ENCODE results near the gene FBXW5. TPM values are rescaled to one million over a fixed set of nuclear protein-coding genes. Genes with fewer than 3 reads are reported as not detected.

The FBXW5 gene
- total RNA-seq, 1 experiment from 2014 or later, result 66.8 TPM

GRCh38 chr9:136969150-136969549, 24.6 kb upstream of the FBXW5 start:
- no peak overlapping the region for H3K4me3 ChIP-seq (ENCODE audit: low read depth, low read length)
- no peak for TF ChIP-seq CTCF (IDR thresholded peaks at IDR 0.05; ENCODE audit: insufficient read depth in 1 of 2, low read depth in 1 of 2, low read length in 1 of 2, severe bottlenecking in 1 of 2, unreplicated experiment in 1 of 2)
- CTCF ChIA-PET, result no interaction called here

DNA sequence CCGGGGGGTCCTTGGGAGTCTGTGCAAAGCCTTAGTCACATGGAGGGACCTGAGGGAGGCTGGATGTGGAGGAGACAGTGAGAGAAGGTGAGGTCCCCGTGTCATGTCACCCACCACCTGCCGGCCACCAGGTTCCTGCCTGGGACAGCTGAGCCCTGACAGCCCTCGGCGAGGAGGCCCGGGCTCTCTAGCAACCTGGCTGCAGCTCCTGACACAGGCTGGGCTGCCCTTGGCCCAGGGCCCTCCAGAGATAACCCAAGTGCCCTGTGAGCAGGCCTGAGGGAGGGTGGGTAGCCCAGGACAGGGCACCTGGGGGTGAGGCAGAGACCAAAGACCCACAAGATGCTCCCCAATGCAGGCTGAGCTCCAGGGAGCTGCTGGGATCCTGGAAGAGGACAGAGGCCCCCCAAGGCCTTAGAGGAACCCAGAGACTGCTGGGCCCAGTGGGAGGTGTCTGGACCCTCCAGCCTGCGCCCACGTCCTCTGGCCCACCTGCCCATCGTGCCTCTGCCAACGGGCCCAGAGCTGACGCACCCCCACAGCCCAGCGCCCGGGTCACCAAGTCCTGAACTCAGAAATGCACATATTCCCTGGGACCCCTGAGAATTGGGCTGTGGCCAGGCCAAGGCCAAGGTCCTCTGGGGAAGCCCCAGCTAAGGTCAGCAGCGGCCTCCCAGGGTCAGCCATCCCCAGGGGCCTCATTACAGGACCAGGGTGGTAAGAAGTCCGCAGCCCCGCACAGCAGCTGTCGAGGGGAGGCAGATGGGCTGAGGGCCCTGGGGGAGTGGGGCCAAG, 24.0 kb upstream of the FBXW5 start:
- ChIA-PET CTCF (interaction anchor here (0.7 kb wide), 1 partner anchor 21 kb away, joined by 4 read pairs; no protein-coding TSS in a partner anchor), POLR2A (no interaction called here)
- H3K9me3 ChIP-seq, result no peaks in the 10 kb centered on the region
- H3K9me3 Mint-ChIP-seq (ENCODE audit: unreplicated experiment), result no peaks in the 10 kb centered on the region
- no peaks in the 10 kb centered on the region for H3K27me3 Mint-ChIP-seq (ENCODE audit: insufficient read depth, unreplicated experiment)
- H3K27ac Mint-ChIP-seq (ENCODE audit: unreplicated experiment), result no peak overlapping the region
- H3K27me3 ChIP-seq (replicated peaks; ENCODE audit: control insufficient read depth, insufficient read depth, low read length), result no peaks in the 10 kb centered on the region
- peaks cover 5% of the 10 kb centered on the region for H3K36me3 Mint-ChIP-seq (ENCODE audit: insufficient read depth, unreplicated experiment)
- no peak overlapping the region for H3K4me3 Mint-ChIP-seq (ENCODE audit: unreplicated experiment)
- intact Hi-C loops (cut with micrococcal nuclease; ENCODE audit: unreplicated experiment), result no loop called here
- no peak for TF ChIP-seq CTCF (IDR thresholded peaks at IDR 0.05; ENCODE audit: insufficient read depth in 1 of 2, low read depth in 1 of 2, low read length in 1 of 2, severe bottlenecking in 1 of 2, unreplicated experiment in 1 of 2)
- H3K4me1 ChIP-seq, result peaks cover 10% of the 10 kb centered on the region
- no peak for DNase-seq
- no TSS peak for BruUV-seq (replicated peaks)
- no peak overlapping the region for H3K4me3 ChIP-seq (ENCODE audit: low read depth, low read length)
- H3K4me1 Mint-ChIP-seq (ENCODE audit: low read depth, unreplicated experiment), result no peaks in the 10 kb centered on the region
- H3K36me3 ChIP-seq (ENCODE audit: control insufficient read depth, insufficient read depth, low read length), result no peaks in the 10 kb centered on the region

More at GRCh38 chr9:136969150-136969549, 24.6 kb upstream of the FBXW5 start:
- H3K4me1 Mint-ChIP-seq (ENCODE audit: low read depth, unreplicated experiment), result no peaks in the 10 kb centered on the region
- H3K27me3 Mint-ChIP-seq (ENCODE audit: insufficient read depth, unreplicated experiment), result no peaks in the 10 kb centered on the region
- DNase-seq, result no peak
- H3K27me3 ChIP-seq (replicated peaks; ENCODE audit: control insufficient read depth, insufficient read depth, low read length), result no peaks in the 10 kb centered on the region
- peaks cover 5% of the 10 kb centered on the region for H3K36me3 Mint-ChIP-seq (ENCODE audit: insufficient read depth, unreplicated experiment)
- H3K9me3 Mint-ChIP-seq (ENCODE audit: unreplicated experiment), result no peaks in the 10 kb centered on the region
- H3K36me3 ChIP-seq (ENCODE audit: control insufficient read depth, insufficient read depth, low read length), result no peaks in the 10 kb centered on the region
- POLR2A ChIA-PET, result interaction anchor here (0.8 kb wide), 1 partner anchor 23 kb away, joined by 3 read pairs; the partner anchor contains the start of gene PAXX
- no peak overlapping the region for H3K27ac Mint-ChIP-seq (ENCODE audit: unreplicated experiment)
- intact Hi-C loops (cut with micrococcal nuclease; ENCODE audit: unreplicated experiment), result no loop called here
- H3K9me3 ChIP-seq, result no peaks in the 10 kb centered on the region
- BruUV-seq (replicated peaks), result no TSS peak
- no peak overlapping the region for H3K4me3 Mint-ChIP-seq (ENCODE audit: unreplicated experiment)
- H3K4me1 ChIP-seq, result peaks cover 7% of the 10 kb centered on the region

- Histone ChIP-seq H3K4me3 (ENCODE audit: low read depth, low read length) (no peak overlapping the region), H3K36me3 (ENCODE audit: control insufficient read depth, insufficient read depth, low read length) (no peaks in the 10 kb centered on the region), H3K4me1 (peaks cover 18% of the 10 kb centered on the region), H3K9me3 (no peaks in the 10 kb centered on the region), H3K27me3 (replicated peaks; ENCODE audit: control insufficient read depth, insufficient read depth, low read length) (no peaks in the 10 kb centered on the region)
- intact Hi-C loops (cut with micrococcal nuclease; ENCODE audit: unreplicated experiment), result no loop called here
- DNase-seq, result no peak
- Mint-ChIP-seq H3K27me3 (ENCODE audit: insufficient read depth, unreplicated experiment) (no peaks in the 10 kb centered on the region), H3K9me3 (ENCODE audit: unreplicated experiment) (no peaks in the 10 kb centered on the region), H3K27ac (ENCODE audit: unreplicated experiment) (no peak overlapping the region), H3K36me3 (ENCODE audit: insufficient read depth, unreplicated experiment) (peaks cover 5% of the 10 kb centered on the region), H3K4me3 (ENCODE audit: unreplicated experiment) (no peak overlapping the region), H3K4me1 (ENCODE audit: low read depth, unreplicated experiment) (no peaks in the 10 kb centered on the region)
- TF ChIP-seq CTCF (IDR thresholded peaks at IDR 0.05; ENCODE audit: insufficient read depth in 1 of 2, low read depth in 1 of 2, low read length in 1 of 2, severe bottlenecking in 1 of 2, unreplicated experiment in 1 of 2), result no peak
- ChIA-PET CTCF (no interaction called here), POLR2A (no interaction called here)
- BruUV-seq (replicated peaks), result no TSS peak
Observed at GRCh38 chr9:136965771-136966484, 21.4 kb upstream of the FBXW5 start.

All from Caco-2 (cell line).